H1 (cell line): ENCODE results near the gene NFIA. TPM values are rescaled to one million over a fixed set of nuclear protein-coding genes. Genes with fewer than 3 reads are reported as not detected.

ENCODE experiments used
- CTBP2 ChIP-seq: IDR thresholded peaks from 2 replicates; pipeline ENCODE4 v1.7.0; 2011; ENCODE audit warnings: borderline replicate concordance, mild to moderate bottlenecking, moderate library complexity, mixed read lengths, low read length; ENCODE audit not compliant: insufficient read depth, insufficient read length
- NRF1 ChIP-seq: IDR thresholded peaks from 2 replicates; pipeline ENCODE4 v1.6.1; 2011; ENCODE audit warnings: mild to moderate bottlenecking, low read depth, low read length, improper control_type of control experiment
- RAD21 ChIP-seq, 2 experiments: IDR thresholded peaks in 1 of 2; conservative IDR thresholded peaks in 1 of 2; 2 replicates each; pipeline ENCODE4 v1.6.1; 2011; ENCODE audit warnings: low read depth in 2 of 2, low read length in 2 of 2, improper control_type of control experiment in 1 of 2, inconsistent platforms in 1 of 2, mild to moderate bottlenecking in 1 of 2, moderate library complexity in 1 of 2
- RXRA ChIP-seq: IDR thresholded peaks from 2 replicates; pipeline ENCODE4 v1.6.1; 2011; ENCODE audit warnings: low read depth, mild to moderate bottlenecking, low read length, moderate library complexity; ENCODE audit not compliant: insufficient read depth
- TAF1 ChIP-seq: IDR thresholded peaks from 2 replicates; pipeline ENCODE4 v1.6.1; 2011; ENCODE audit warnings: mild to moderate bottlenecking, low read depth, low read length
- polyA plus RNA-seq, 7 experiments: library from polyadenylated mRNA; depleted of rRNA in 3 of 7; stranded (reverse) in 5 of 7; unstranded in 2 of 7; fragments of >200 nt in 5 of 7; fragments of 200-250 nt in 2 of 7; gene quantifications; 1 replicate in 5 of 7; 2 replicates in 1 of 7; 4 replicates in 1 of 7; pipeline versions ENCODE4 v1.2.1 to v1.2.3, GENCODE V29; 2011 to 2013; ENCODE audit warnings: missing spikeins in 2 of 7, mixed read lengths in 2 of 7
- total RNA-seq: library from RNA; stranded (reverse); fragmentation: NEBNext Ultra II Directional; extraction: Animal tissue kit (Norgen Biotek cat#: 25700); gene quantifications from 2 replicates; pipeline ENCODE4 v1.2.1, GENCODE V29; 2021

Gene NFIA
- total and polyA plus RNA-seq, 2 of the 8 experiments (the other 6 are each of a cell fraction or from before 2014, with no cell fraction given), result 1.8 to 2.3 TPM

GRCh38 chr1:61356995-61357394 lies 274.6 kb downstream of the NFIA start (continued):
- no peak for TF ChIP-seq TAF1
- no peak for TF ChIP-seq NRF1
- TF ChIP-seq CTBP2, result no peak
- no peak for TF ChIP-seq RAD21 (IDR thresholded peaks at IDR 0.05 in 1 of 2, conservative IDR thresholded peaks at IDR 0.05 in 1 of 2; ENCODE audit: low read depth in 2 of 2, low read length in 2 of 2)
- TF ChIP-seq RXRA, result no peak
